ENCODE measurements around the gene MTHFD1L.
"Not testable (repeated sequence)": the region's sequence is repeated elsewhere in the genome, so short reads cannot be mapped to it uniquely, and the experiment has no call there.

Gene MTHFD1L

DNA sequence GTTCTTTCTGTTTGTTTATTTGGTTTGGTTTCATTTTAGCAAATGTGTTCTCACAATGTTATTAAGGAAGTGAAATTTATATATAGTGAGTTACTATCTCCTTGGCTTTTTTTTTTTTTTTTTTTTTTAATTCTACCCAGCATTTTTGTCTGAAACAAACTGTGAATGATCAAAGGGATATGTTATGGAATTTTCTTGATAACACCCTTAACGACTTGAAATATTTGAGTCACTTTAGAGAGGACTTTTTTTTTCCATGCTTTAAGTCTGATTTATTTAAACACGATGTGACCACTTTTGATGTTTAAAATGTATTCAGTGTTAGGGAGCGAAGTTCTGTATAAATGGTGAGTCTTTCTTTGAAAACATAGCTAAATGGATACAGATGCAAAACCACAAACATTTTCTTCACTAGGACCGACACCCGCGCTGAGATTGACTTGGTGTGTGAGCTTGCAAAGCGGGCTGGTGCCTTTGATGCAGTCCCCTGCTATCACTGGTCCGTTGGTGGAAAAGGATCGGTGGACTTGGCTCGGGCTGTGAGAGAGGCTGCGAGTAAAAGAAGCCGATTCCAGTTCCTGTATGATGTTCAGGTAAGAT is 149.7 kb downstream of the MTHFD1L start:
- no peak for DNase-seq (ENCODE audit: low spot score)

- no peak for DNase-seq (ENCODE audit: low spot score)
Observed at GRCh38 chr6:151016107-151016506, 150.6 kb downstream of the MTHFD1L start.

DNA sequence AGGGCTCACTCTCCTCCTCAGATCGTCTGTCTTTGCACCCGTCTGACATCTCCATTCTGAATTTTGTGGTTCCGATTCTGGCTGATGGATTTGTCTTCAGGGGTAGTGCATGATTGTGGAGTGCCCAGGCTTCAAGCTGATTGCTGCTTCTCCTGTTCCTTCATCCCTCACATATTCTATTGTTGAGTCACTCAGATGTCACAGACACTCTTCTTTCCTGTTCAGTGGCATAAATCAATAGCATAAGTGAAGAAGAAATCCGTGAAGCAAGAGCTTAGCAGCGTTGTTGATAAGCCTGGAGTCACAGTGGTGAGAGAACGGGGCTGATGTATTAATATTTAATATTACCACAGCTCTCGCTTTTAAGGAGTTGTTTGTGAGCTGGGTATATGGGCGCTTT is 152.5 kb downstream of the MTHFD1L start:
- DNase-seq (ENCODE audit: low spot score), result no peak

- DNase-seq (ENCODE audit: low spot score), result no peak
Observed at GRCh38 chr6:151018911-151019782, 153.6 kb downstream of the MTHFD1L start.

DNA sequence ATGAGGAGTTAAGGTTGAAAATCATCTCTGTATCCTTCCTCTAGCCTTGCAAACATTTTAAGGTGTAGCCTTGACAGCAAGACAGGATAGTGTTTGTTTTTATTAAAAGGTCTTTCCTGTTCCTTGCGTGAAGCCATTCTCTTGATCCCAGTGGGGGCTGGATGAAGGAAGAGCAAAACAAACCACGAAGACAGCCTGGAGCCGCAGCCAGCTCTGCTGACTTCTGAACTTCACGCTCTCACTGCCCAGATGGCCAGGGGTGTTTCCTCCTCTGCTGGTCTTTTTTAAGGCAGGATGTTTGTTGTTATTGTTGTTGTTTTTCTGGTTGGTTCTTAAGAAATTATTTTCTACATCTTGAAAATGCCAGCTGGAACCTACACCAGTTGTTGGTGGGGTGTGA is 156.4 kb downstream of the MTHFD1L start:
- no peak for DNase-seq (ENCODE audit: low spot score)

- DNase-seq (ENCODE audit: low spot score), result no peak
Observed at GRCh38 chr6:151022492-151022891, 157.0 kb downstream of the MTHFD1L start.

DNA sequence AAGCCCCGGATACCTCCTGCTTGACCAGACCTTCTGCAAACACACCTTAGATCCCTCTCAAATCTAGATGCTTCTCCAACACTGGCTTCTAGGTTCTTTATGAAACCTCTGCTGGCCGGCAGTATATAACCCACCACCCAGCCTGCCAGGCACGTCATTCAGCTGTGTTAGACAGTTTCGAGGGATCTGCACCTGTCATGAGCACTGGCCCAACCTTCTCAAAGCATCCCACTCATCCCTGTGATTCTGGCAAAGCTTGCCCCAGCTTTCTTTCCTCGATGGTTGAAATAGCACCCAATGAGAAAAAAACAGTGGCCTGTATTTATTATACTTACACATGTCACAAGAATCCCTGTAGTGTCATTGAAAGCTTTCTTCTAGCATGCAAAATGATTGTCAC is 157.8 kb downstream of the MTHFD1L start:
- DNase-seq (ENCODE audit: low spot score), result no peak

GRCh38 chr6:151024597-151024996 is 159.1 kb downstream of the MTHFD1L start:
- DNase-seq (ENCODE audit: low spot score), result no peak

DNA sequence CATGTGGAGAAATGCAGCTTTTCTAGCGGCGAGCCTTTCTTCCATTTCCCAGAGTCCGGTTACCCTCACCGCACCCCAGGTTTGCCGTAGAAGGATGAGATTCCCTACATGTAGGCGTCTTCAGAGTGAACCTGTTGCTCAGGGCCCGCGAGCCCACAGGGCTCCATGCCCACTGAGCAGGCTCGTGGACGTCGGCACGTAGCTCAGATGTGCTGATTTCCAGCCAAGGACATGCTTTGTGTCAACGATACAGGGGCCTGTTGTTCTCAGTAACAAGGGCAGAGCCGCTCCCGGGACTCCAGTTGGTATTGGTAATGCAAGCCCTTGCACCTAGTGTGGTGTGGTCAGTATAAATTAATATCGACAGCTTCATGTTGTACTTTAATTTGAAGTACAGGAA is 159.6 kb downstream of the MTHFD1L start:
- DNase-seq (ENCODE audit: low spot score), result no peak

- no peak for DNase-seq (ENCODE audit: low spot score)
Observed at GRCh38 chr6:151026041-151026663, 160.7 kb downstream of the MTHFD1L start.

- DNase-seq (ENCODE audit: low spot score), result no peak
Observed at GRCh38 chr6:151027295-151027747, 161.8 kb downstream of the MTHFD1L start.

DNA sequence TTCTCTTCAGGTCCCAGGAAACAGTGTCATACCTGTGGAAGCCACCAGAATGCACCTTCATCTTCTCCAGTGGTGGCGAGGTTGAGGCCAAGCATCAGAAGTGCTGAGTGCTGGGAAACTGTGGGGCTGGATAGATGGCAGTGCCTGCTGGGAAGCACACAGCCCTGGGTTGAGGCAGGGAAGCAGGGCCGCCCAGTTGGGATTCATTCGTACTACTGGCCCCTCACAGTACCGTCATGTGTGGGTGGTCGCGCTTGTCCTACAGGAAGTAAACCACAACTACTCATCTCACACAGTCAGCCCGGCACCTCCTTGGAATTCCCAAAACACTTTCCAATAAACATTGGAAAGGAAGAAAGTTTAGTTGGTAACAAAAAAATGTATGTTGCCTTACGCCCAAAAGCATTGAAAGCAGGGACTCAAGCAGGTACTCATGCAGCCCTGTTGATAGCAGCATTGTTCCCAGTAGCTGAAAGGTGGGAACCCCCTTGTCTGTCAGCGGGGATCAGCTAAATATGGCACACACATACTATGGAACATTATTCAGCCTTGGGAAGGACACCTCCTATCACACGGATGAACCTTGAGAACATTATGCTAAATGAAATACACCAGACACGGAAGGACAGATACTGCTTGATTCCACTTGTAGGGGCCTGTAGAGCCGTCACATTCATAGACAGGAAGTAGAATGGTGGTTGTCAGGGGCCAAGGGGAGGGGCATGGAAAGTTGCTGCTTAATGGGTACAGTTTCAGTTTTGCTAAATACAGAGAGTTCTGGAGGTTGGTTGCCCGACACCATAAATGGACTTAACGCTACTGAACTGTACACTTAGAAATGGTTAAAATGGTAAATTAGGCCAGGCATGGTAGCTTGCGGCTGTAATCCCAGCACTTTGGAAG is 162.7 kb downstream of the MTHFD1L start:
- DNase-seq (ENCODE audit: low spot score), result no peak

- DNase-seq (ENCODE audit: low spot score), result no peak
Observed at GRCh38 chr6:151029970-151030369, 164.5 kb downstream of the MTHFD1L start.

DNA sequence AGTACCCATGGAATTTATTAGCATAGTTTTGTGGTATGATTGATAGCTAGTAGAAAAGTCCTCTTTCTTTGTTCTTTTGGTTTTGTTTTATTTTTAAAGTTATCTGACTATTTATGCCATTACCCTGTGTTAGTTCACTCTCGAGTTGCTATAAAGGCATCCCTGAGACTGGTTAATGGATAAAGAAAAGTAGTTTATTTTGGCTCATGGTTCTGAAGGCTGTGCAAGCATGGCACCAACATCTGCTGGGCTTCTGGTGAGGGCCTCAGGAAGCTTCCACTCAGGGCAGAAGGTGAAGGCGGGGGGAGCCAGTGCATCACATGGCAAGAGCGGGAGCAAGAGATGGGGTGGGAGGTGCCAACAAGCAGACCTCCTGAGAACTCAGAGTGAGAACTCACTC is 166.5 kb downstream of the MTHFD1L start:
- DNase-seq (ENCODE audit: low spot score), result no peak

GRCh38 chr6:151034825-151035781 is 169.6 kb downstream of the MTHFD1L start:
- DNase-seq (ENCODE audit: low spot score), result no peak

DNA sequence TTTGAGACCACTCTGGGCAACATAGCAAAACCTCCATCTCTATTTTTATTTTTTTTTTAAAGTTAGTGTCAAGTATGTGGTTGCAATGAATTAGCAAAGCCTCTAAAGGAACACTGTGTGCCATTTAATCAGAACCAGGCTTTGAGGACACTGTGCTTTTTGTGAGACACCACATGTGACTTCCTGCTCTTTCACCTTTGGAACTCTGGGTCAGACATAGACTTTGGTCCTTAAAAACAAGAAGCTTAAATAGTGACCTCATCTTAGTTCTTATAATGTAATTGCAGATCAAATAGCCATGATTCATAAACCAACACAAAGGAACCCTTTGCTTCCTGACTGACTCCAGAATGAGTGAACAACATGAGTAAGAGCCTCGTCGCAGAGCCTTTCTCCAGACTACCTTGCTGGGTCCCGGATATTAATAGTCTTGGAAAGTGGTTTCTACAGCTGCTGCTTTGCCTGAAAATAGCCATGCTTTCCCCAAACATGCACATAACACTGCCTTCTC is 170.8 kb downstream of the MTHFD1L start:
- DNase-seq (ENCODE audit: low spot score), result not testable (repeated sequence)

DNA sequence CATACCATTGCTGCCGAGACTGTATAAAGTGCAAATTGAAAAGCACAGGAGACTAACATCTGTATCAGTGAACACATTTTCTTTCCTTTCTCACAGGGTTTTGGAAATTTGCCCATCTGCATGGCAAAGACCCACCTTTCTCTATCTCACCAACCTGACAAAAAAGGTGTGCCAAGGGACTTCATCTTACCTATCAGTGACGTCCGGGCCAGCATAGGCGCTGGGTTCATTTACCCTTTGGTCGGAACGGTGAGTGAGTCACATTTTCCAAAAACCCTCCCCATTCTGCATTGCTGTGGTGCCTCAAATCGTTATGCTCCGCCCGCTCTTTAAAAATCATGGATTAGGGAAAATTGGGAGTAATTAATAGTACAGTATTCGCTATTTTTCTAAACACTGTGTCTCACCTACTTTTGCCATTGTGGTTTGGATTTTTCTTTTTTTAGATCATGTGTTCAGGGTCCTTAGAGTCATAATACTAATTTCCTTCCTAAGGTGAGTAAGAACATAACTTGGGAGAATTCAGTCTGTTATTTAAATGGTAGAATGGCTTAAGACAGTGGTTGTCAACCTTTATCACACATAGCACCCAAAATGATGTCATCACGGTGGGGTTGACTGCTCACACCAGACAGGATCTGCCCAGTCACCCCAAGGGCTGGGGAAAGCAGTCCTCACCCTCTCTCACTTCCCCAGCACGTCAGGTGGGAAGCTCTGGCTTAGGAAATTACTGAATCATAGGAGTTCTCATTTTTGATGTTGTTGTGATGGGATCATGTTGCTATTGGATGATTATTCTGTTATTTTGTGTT is 171.6 kb downstream of the MTHFD1L start:
- DNase-seq (ENCODE audit: low spot score), result no peak

- DNase-seq (ENCODE audit: low spot score), result no peak
Observed at GRCh38 chr6:151038616-151039015, 173.1 kb downstream of the MTHFD1L start.

- not testable (repeated sequence) for DNase-seq (ENCODE audit: low spot score)
Observed at GRCh38 chr6:151040888-151041521, 175.5 kb downstream of the MTHFD1L start.
